ENCODE measurements around the gene NEK5.

DNA sequence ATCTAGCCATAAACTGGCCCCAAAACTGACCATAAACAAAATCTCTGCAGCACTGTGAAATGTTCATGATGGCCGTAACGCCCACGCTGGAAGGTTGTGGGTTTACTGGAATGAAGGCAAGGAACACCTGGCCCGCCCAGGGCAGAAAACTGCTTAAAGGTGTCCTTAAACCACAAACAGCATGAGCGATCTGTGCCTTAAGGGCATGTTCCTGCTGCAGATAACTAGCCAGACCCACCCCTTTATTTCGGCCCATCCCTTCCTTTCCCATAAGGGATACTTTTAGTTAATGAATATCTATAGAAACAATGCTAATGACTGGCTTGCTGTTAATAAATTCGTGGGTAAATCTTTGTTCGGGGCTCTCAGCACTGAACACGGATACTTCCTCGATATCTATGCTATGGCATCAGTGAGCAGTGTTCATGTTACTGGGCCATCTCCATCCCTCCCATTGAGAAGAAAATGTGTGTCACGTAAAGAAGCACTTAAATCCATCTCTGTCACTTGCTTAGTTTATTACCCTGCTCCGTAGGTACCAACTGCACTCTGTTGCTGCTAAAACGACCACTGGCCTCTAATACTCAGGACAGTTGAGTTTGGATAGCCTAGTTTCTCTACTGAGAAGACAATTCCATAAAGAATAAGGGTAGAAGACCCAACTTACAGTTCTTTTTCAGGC is 122.9 kb downstream of the NEK5 start:
- no peak for TF ChIP-seq TAF1 (IDR thresholded peaks at IDR 0.05; ENCODE audit: low read depth)
- TF ChIP-seq, protein P1, sequence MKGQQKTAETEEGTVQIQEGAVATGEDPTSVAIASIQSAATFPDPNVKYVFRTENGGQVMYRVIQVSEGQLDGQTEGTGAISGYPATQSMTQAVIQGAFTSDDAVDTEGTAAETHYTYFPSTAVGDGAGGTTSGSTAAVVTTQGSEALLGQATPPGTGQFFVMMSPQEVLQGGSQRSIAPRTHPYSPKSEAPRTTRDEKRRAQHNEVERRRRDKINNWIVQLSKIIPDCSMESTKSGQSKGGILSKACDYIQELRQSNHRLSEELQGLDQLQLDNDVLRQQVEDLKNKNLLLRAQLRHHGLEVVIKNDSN (IDR thresholded peaks at IDR 0.05) = no peak
- TF ChIP-seq, protein P2, sequence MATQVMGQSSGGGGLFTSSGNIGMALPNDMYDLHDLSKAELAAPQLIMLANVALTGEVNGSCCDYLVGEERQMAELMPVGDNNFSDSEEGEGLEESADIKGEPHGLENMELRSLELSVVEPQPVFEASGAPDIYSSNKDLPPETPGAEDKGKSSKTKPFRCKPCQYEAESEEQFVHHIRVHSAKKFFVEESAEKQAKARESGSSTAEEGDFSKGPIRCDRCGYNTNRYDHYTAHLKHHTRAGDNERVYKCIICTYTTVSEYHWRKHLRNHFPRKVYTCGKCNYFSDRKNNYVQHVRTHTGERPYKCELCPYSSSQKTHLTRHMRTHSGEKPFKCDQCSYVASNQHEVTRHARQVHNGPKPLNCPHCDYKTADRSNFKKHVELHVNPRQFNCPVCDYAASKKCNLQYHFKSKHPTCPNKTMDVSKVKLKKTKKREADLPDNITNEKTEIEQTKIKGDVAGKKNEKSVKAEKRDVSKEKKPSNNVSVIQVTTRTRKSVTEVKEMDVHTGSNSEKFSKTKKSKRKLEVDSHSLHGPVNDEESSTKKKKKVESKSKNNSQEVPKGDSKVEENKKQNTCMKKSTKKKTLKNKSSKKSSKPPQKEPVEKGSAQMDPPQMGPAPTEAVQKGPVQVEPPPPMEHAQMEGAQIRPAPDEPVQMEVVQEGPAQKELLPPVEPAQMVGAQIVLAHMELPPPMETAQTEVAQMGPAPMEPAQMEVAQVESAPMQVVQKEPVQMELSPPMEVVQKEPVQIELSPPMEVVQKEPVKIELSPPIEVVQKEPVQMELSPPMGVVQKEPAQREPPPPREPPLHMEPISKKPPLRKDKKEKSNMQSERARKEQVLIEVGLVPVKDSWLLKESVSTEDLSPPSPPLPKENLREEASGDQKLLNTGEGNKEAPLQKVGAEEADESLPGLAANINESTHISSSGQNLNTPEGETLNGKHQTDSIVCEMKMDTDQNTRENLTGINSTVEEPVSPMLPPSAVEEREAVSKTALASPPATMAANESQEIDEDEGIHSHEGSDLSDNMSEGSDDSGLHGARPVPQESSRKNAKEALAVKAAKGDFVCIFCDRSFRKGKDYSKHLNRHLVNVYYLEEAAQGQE (IDR thresholded peaks at IDR 0.05; ENCODE audit: low read depth) = no peak

All from Ishikawa (cell line).